Uterus (tissue), 4 donors: ENCODE results near the gene SNAP29. TPM values are rescaled to one million over a fixed set of nuclear protein-coding genes. Genes with fewer than 3 reads are reported as not detected.

Experiments used
- DNase-seq, 2 donors: peaks; one replicate each; pipeline ENCODE4 v3.0.0-alpha.2; 2019 to 2020
- H3K27ac ChIP-seq, 2 donors: fragments of 200-600 bp; sonication (generic); 1 replicate in 1 of 2; 2 replicates in 1 of 2; pipeline ENCODE4 v1.5.1; 2016 to 2018
- H3K27me3 ChIP-seq, 2 donors: fragments of 200-600 bp; sonication (generic); one replicate each; pipeline ENCODE4 v1.5.1; 2018 to 2019; ENCODE audit warnings: control low read depth in 1 of 2
- H3K36me3 ChIP-seq, 2 donors: fragments of 200-600 bp; sonication (generic); one replicate each; pipeline ENCODE4 v1.5.1; 2019; ENCODE audit warnings: control low read depth in 1 of 2
- H3K4me1 ChIP-seq, 2 donors: fragments of 200-600 bp; sonication (generic); one replicate each; pipeline ENCODE4 v1.5.1; 2018 to 2019; ENCODE audit warnings: control low read depth in 1 of 2
- H3K4me3 ChIP-seq, 2 donors: fragments of 200-600 bp; sonication (generic); 1 replicate in 1 of 2; 2 replicates in 1 of 2; pipeline ENCODE4 v1.5.1; 2018 to 2019; ENCODE audit warnings: mild to moderate bottlenecking in 1 of 2
- H3K9me3 ChIP-seq, 2 donors: fragments of 200-600 bp; sonication (generic); one replicate each; pipeline ENCODE4 v1.5.1; 2019; ENCODE audit warnings: control low read depth in 1 of 2
- POLR2A ChIP-seq, 2 donors: fragments of 450-650 bp; IDR thresholded peaks; one replicate each; pipeline ENCODE4 v1.6.1; 2016; ENCODE audit warnings: antibody characterized with exemption in 2 of 2, mild to moderate bottlenecking in 1 of 2, moderate library complexity in 1 of 2
- intact Hi-C: fragments of 100-400 bp; cut with DNase I; formaldehyde crosslinking; loops from one replicate; pipeline ENCODE4 v1.15.1; 2023; ENCODE audit warnings: low total_unique reads
- total RNA-seq, 4 donors: library from RNA; depleted of rRNA in 3 of 4; stranded (reverse); fragments of >200 nt in 3 of 4; gene quantifications; one replicate each; pipeline versions ENCODE4 v1.1.0 to v1.2.4, GENCODE V29; 2014 to 2023
- TF ChIP-seq, protein P1 (sequence below), 4 experiments: fragments of 200-600 bp in 2 of 4; fragments of 450-650 bp in 2 of 4; sonication (generic) in 2 of 4; IDR thresholded peaks; one replicate each; pipeline ENCODE4 v1.5.1; 2016 to 2019; ENCODE audit warnings: antibody characterized with exemption in 4 of 4, mild to moderate bottlenecking in 2 of 4, moderate library complexity in 1 of 4
- donor health status: DM: yes; HTN: yes; CAD: no.

The SNAP29 gene
- total RNA-seq, 4 donors from 2014 or later, result 5.3 to 33.5 (median 13.1) TPM

GRCh38 chr22:20909543-20910303 is 50.9 kb downstream of the SNAP29 start:
- intact Hi-C loops, result no loop called here
- H3K9me3 ChIP-seq, result no peaks in the 10 kb centered on the region
- DNase-seq, result no peak

GRCh38 chr22:20912494-20912893 is 53.7 kb downstream of the SNAP29 start:
- Histone ChIP-seq H3K4me1 (no peaks in the 10 kb centered on the region), H3K36me3 (no peaks in the 10 kb centered on the region), H3K9me3 (no peaks in the 10 kb centered on the region), H3K27ac (no peak overlapping the region), H3K27me3 (no peaks in the 10 kb centered on the region), H3K4me3 (no peak overlapping the region)
- no peak for TF ChIP-seq POLR2A (IDR thresholded peaks at IDR 0.05)
- TF ChIP-seq, protein P1, sequence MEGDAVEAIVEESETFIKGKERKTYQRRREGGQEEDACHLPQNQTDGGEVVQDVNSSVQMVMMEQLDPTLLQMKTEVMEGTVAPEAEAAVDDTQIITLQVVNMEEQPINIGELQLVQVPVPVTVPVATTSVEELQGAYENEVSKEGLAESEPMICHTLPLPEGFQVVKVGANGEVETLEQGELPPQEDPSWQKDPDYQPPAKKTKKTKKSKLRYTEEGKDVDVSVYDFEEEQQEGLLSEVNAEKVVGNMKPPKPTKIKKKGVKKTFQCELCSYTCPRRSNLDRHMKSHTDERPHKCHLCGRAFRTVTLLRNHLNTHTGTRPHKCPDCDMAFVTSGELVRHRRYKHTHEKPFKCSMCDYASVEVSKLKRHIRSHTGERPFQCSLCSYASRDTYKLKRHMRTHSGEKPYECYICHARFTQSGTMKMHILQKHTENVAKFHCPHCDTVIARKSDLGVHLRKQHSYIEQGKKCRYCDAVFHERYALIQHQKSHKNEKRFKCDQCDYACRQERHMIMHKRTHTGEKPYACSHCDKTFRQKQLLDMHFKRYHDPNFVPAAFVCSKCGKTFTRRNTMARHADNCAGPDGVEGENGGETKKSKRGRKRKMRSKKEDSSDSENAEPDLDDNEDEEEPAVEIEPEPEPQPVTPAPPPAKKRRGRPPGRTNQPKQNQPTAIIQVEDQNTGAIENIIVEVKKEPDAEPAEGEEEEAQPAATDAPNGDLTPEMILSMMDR (IDR thresholded peaks at IDR 0.05), result no peak
- no peak for DNase-seq
- intact Hi-C loops, result no loop called here

More at GRCh38 chr22:20909543-20910303, 50.9 kb downstream of the SNAP29 start:
- H3K27ac ChIP-seq, result no peak overlapping the region
- no peaks in the 10 kb centered on the region for H3K36me3 ChIP-seq
- no peaks in the 10 kb centered on the region for H3K27me3 ChIP-seq
- no peak overlapping the region for H3K4me3 ChIP-seq
- TF ChIP-seq, protein P1 (IDR thresholded peaks at IDR 0.05), result no peak
- no peak for TF ChIP-seq POLR2A (IDR thresholded peaks at IDR 0.05)
- no peaks in the 10 kb centered on the region for H3K4me1 ChIP-seq

DNA sequence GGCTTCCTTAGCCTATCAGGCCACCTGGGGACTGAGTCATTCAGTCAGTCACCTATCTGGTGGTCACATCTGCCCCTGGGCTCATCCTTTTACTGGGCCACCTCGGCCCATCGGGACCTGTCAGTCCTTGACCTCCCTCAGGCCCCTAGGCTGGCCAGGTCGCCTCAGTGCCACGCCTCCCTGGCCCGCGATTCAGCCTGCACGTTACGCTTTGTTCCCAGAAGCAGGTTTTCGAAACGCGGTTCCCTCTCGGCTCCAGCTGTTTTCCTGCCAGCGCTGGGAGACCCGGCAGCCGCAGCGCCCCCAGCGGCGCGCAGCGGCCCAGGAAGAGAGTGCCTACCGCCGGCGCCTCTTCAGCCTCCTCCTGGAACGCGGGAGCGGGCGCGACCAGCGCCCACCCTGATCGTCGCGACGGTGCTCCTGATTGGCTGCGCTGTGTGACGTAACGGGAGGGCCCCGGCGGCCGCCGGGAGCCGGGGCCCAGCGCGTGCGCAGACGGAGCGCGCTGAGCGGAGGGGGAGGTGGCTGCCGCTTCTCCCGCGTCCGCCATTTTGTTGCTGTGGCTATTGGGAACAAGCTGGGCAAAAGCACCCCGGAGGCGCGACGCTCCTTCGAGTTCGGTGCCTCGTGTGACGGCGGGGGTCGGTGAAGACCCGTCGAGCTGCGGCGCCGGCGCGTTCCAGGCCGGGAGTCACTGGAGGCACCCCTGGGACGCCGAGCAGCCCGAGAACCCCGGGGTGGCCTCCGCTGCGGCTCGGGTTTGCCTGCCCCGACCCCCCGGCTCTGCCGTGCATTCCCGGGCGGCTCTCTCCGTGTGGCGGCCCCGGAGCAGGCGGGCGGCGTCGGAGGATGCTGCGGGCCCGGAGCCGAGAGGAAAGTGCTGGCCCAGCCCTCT is 58.4 kb downstream of the SNAP29 start, which contains the start of gene CRKL:
Gene CRKL (plus strand): TSS at position 492 of the 895 bp plus-strand sequence. CDS start 528 bp downstream, outside the sequence.
- H3K9me3 ChIP-seq, result no peaks in the 10 kb centered on the region
- H3K4me1 ChIP-seq, result peaks cover 0 to 2% of the 10 kb centered on the region in 2 donors
- H3K27ac ChIP-seq, result peak within 1 kb of the TSS; percentile 91
- no peaks in the 10 kb centered on the region for H3K27me3 ChIP-seq
- TF ChIP-seq, protein P1 (IDR thresholded peaks at IDR 0.05), result peak; percentile 91 to 97 (median 95)
- peak; percentile 96 to 98 for TF ChIP-seq POLR2A (IDR thresholded peaks at IDR 0.05)
- intact Hi-C loops, result no loop called here
- DNase-seq, result peak; percentile 95 to 98
- H3K4me3 ChIP-seq, result peak within 1 kb of the TSS; percentile 77 to 92
- H3K36me3 ChIP-seq, result no peaks in the 10 kb centered on the region

GRCh38 chr22:20918663-20919218 is 59.9 kb downstream of the SNAP29 start:
- Histone ChIP-seq H3K27ac (peak overlapping the region in 1 of 2 donors; percentile 91), H3K9me3 (no peaks in the 10 kb centered on the region), H3K4me1 (peaks cover 0 to 3% of the 10 kb centered on the region in 2 donors), H3K4me3 (peak overlapping the region; percentile 77 to 92), H3K36me3 (no peaks in the 10 kb centered on the region), H3K27me3 (no peaks in the 10 kb centered on the region)
- no peak for DNase-seq
- TF ChIP-seq, protein P1 (IDR thresholded peaks at IDR 0.05), result no peak
- no peak for TF ChIP-seq POLR2A (IDR thresholded peaks at IDR 0.05)
- intact Hi-C loops, result no loop called here
